Measurements from ENCODE around the gene SLC25A23.
"Not testable (repeated sequence)": the region's sequence is repeated elsewhere in the genome, so short reads cannot be mapped to it uniquely, and the experiment has no call there.

Gene SLC25A23

DNA sequence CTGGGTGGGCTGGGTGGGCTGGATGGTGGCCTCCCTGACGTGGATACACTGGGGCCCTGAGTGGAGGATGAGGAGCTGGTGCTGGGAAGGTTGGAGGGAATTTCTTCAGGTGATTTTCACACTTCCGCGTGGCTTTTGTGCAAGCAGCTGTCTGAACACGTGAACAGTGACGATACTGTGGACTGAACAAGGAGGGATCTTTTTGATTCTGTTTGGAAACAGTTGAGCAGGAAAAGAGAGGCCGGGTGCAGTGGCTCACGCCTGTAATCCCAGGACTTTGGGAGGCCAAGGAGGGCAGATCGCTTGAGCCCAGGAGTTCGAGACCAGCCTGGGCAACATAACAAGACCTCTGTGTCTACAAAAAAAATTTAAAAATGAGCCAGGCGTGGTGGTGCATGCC lies 57.5 kb downstream of the SLC25A23 start:
- no peaks in the 10 kb centered on the region for H4K20me1 ChIP-seq (ENCODE audit: insufficient read depth, low read length)
- H3K27ac ChIP-seq (ENCODE audit: low read length): no peak overlapping the region
- no peaks in the 10 kb centered on the region for H3K9me2 ChIP-seq (replicated peaks; ENCODE audit: insufficient read depth, low read length)
- DNase-seq: no peak
- H3K4me3 ChIP-seq (ENCODE audit: low read length): no peak overlapping the region
- no peaks in the 10 kb centered on the region for H3F3A ChIP-seq (ENCODE audit: insufficient read depth, low read length)
- no peak overlapping the region for H3K9ac ChIP-seq (ENCODE audit: low read length)
- no peaks in the 10 kb centered on the region for H3K79me2 ChIP-seq (ENCODE audit: low read length)
- H2AFZ ChIP-seq (ENCODE audit: low read length): no peak overlapping the region
- H3K27me3 ChIP-seq (replicated peaks; ENCODE audit: insufficient read depth, low read length): peaks cover 3% of the 10 kb centered on the region; the same call in 1 of the 2 replicates
- H3K36me3 ChIP-seq (replicated peaks; ENCODE audit: insufficient read depth, low read length): no peaks in the 10 kb centered on the region
- no peaks in the 10 kb centered on the region for H3K4me1 ChIP-seq (ENCODE audit: low read length)
- H3K4me2 ChIP-seq (ENCODE audit: low read depth, low read length): no peak overlapping the region
- H3K9me3 ChIP-seq (replicated peaks; ENCODE audit: insufficient read depth, low read length): no peaks in the 10 kb centered on the region
- TF ChIP-seq EZH2phosphoT487 (IDR thresholded peaks at IDR 0.05; ENCODE audit: low read length): no peak
- no peak for TF ChIP-seq EZH2 (optimal IDR thresholded peaks at IDR 0.05; ENCODE audit: low read depth, low read length)
- TF ChIP-seq, protein P1, sequence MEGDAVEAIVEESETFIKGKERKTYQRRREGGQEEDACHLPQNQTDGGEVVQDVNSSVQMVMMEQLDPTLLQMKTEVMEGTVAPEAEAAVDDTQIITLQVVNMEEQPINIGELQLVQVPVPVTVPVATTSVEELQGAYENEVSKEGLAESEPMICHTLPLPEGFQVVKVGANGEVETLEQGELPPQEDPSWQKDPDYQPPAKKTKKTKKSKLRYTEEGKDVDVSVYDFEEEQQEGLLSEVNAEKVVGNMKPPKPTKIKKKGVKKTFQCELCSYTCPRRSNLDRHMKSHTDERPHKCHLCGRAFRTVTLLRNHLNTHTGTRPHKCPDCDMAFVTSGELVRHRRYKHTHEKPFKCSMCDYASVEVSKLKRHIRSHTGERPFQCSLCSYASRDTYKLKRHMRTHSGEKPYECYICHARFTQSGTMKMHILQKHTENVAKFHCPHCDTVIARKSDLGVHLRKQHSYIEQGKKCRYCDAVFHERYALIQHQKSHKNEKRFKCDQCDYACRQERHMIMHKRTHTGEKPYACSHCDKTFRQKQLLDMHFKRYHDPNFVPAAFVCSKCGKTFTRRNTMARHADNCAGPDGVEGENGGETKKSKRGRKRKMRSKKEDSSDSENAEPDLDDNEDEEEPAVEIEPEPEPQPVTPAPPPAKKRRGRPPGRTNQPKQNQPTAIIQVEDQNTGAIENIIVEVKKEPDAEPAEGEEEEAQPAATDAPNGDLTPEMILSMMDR (IDR thresholded peaks at IDR 0.05; ENCODE audit: low read length): no peak

DNA sequence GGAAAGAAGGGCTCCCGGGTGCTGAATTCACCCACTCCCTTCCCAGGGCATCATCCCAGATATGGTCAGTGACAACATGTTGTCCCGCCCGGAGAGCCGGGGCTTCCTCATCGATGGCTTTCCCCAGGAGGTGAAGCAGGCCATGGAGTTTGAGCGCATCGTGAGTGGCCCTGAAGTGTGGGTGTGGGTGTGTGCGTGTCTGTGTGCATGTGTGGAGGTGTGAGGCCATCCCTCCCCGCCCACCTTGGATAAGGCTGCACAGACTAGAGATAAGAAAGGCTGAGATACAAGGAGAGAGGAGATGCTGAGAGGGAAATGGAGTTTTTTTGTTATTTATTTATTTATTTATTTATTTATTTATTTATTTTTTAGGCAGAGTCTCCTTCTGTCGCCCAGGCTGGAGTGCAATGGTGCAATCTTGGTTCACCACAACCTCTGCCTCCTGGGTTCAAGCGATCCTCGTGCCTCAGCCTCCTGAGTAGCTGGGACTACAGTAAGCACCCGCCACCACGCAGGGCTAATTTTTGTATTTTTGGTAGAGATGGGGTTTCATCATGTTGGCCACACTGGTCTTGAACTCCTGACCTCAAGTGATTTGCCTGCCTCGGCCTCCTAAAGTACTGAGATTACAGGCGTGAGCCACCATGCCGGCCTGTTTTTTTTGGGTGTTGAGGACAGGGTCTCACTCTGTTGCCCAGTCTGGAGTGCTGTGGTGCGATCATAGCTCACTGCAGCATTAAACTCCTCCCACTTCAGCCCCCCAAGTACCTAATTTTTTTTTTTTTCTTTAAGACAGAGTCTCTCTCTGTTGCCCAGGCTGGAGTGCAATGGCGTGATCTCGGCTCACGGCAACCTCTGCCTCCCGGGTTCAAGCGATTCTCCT lies 59.3 kb downstream of the SLC25A23 start:
- not testable (repeated sequence) for DNase-seq; H3K27ac ChIP-seq (ENCODE audit: low read length); H3F3A ChIP-seq (ENCODE audit: insufficient read depth, low read length); H3K4me2 ChIP-seq (ENCODE audit: low read depth, low read length); H3K9ac ChIP-seq (ENCODE audit: low read length); H2AFZ ChIP-seq (ENCODE audit: low read length); H3K36me3 ChIP-seq (replicated peaks; ENCODE audit: insufficient read depth, low read length); H3K79me2 ChIP-seq (ENCODE audit: low read length); H3K4me3 ChIP-seq (ENCODE audit: low read length); H4K20me1 ChIP-seq (ENCODE audit: insufficient read depth, low read length); H3K4me1 ChIP-seq (ENCODE audit: low read length); H3K27me3 ChIP-seq (replicated peaks; ENCODE audit: insufficient read depth, low read length); H3K9me2 ChIP-seq (replicated peaks; ENCODE audit: insufficient read depth, low read length); H3K9me3 ChIP-seq (replicated peaks; ENCODE audit: insufficient read depth, low read length)

DNA sequence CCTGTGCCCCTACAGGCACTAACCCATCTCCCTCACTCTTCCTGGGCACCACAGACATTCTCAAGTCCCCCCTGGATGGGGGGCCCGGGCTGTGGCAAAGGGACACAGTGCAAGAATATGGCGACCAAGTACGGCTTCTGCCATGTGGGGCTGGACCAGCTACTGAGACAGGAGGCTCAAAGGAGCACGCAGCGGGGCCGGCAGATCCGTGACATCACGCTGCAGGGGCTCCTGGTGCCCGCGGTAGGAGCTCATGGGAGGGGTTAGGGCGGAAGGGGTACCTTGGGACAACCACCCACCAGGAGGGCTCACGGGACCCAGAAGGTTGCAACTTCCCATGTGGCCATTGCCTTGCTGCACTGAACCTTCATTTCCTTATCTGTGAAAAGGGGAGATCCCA lies 63.3 kb downstream of the SLC25A23 start:
- TF ChIP-seq EZH2phosphoT487 (IDR thresholded peaks at IDR 0.05; ENCODE audit: low read length) (no peak), EZH2 (optimal IDR thresholded peaks at IDR 0.05; ENCODE audit: low read depth, low read length) (no peak)
- TF ChIP-seq, protein P1 (IDR thresholded peaks at IDR 0.05; ENCODE audit: low read length): no peak
- no peak overlapping the region for H3K27ac ChIP-seq (ENCODE audit: low read length)
- peaks cover 17% of the 10 kb centered on the region for H3K79me2 ChIP-seq (ENCODE audit: low read length)
- no peak for DNase-seq
- no peaks in the 10 kb centered on the region for H3K9me3 ChIP-seq (replicated peaks; ENCODE audit: insufficient read depth, low read length)
- H3K4me1 ChIP-seq (ENCODE audit: low read length): peaks cover 9% of the 10 kb centered on the region
- H2AFZ ChIP-seq (ENCODE audit: low read length): no peak overlapping the region
- no peaks in the 10 kb centered on the region for H3F3A ChIP-seq (ENCODE audit: insufficient read depth, low read length)
- H3K9me2 ChIP-seq (replicated peaks; ENCODE audit: insufficient read depth, low read length): no peaks in the 10 kb centered on the region
- H3K36me3 ChIP-seq (replicated peaks; ENCODE audit: insufficient read depth, low read length): no peaks in the 10 kb centered on the region
- H3K9ac ChIP-seq (ENCODE audit: low read length): no peak overlapping the region
- H3K4me2 ChIP-seq (ENCODE audit: low read depth, low read length): no peak overlapping the region
- H3K4me3 ChIP-seq (ENCODE audit: low read length): no peak overlapping the region
- H3K27me3 ChIP-seq (replicated peaks; ENCODE audit: insufficient read depth, low read length): no peaks in the 10 kb centered on the region; the same call in 1 of the 2 replicates
- no peaks in the 10 kb centered on the region for H4K20me1 ChIP-seq (ENCODE audit: insufficient read depth, low read length)

DNA sequence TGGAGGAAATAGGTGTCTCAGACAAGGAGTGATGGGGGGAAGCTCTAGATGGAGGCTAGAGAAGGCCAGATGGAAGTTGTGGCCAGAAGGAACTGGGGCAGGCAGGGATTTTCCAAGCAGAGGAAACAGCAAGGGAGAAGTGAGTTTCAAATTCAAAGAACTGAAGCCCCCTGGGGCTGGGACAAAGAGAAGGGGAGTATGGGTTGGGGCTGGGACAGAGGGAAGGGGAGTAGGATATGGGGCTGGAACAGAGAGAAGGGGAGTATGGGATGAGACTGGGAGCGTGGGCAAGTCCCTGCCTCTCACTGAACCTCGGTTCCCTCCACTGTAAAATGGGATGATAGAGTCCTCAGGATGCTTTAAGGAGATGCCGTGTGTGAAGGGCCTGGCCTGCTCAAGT lies 64.8 kb downstream of the SLC25A23 start:
- Histone ChIP-seq H3K9me2 (replicated peaks; ENCODE audit: insufficient read depth, low read length) (no peaks in the 10 kb centered on the region), H3K27ac (ENCODE audit: low read length) (no peak overlapping the region), H3K4me3 (ENCODE audit: low read length) (no peak overlapping the region), H3F3A (ENCODE audit: insufficient read depth, low read length) (no peaks in the 10 kb centered on the region), H3K27me3 (replicated peaks; ENCODE audit: insufficient read depth, low read length) (no peaks in the 10 kb centered on the region), H3K9me3 (replicated peaks; ENCODE audit: insufficient read depth, low read length) (no peaks in the 10 kb centered on the region), H2AFZ (ENCODE audit: low read length) (no peak overlapping the region), H3K79me2 (ENCODE audit: low read length) (peaks cover 25% of the 10 kb centered on the region), H4K20me1 (ENCODE audit: insufficient read depth, low read length) (no peaks in the 10 kb centered on the region), H3K4me2 (ENCODE audit: low read depth, low read length) (no peak overlapping the region), H3K9ac (ENCODE audit: low read length) (no peak overlapping the region), H3K36me3 (replicated peaks; ENCODE audit: insufficient read depth, low read length) (0 out of 2 replicates have a peak, but pooled peaks cover 3% of the 10 kb centered on the region), H3K4me1 (ENCODE audit: low read length) (peaks cover 9% of the 10 kb centered on the region)
- TF ChIP-seq EZH2phosphoT487 (IDR thresholded peaks at IDR 0.05; ENCODE audit: low read length): no peak
- TF ChIP-seq, protein P1 (IDR thresholded peaks at IDR 0.05; ENCODE audit: low read length): no peak
- no peak for DNase-seq
